DND-41 (cell line): ENCODE results near the gene PCNT.

ENCODE experiments used
- ATAC-seq: fragments of 200-7000 bp; cut with Tn5 transposase; 3 replicates; pipeline ENCODE4 v1.9.1; 2021; ENCODE audit warnings: low read depth; ENCODE audit not compliant: insufficient read depth
- DNase-seq: peaks from one replicate; pipeline ENCODE4 v3.0.0-alpha.2; 2020
- H2AFZ ChIP-seq: 2 replicates; pipeline ENCODE4 v1.6.0; 2012; ENCODE audit warnings: low read depth, low read length
- H3K27ac ChIP-seq: 2 replicates; pipeline ENCODE4 v1.5.1; 2012; ENCODE audit warnings: low read length, inconsistent platforms
- H3K27me3 ChIP-seq: fragments of 200-600 bp; sonication (generic); 2 replicates; pipeline ENCODE4 v1.6.0; 2012; ENCODE audit warnings: low read length, mild to moderate bottlenecking, inconsistent platforms; ENCODE audit not compliant: insufficient read depth, poor library complexity
- H3K36me3 ChIP-seq: 2 replicates; pipeline ENCODE4 v1.5.1; 2012; ENCODE audit warnings: low read length, inconsistent platforms; ENCODE audit not compliant: insufficient read depth
- H3K4me1 ChIP-seq: 2 replicates; pipeline ENCODE4 v1.5.1; 2012; ENCODE audit warnings: mild to moderate bottlenecking, low read length; ENCODE audit not compliant: insufficient read depth
- H3K4me2 ChIP-seq: 2 replicates; pipeline ENCODE4 v1.6.0; 2012; ENCODE audit warnings: mild to moderate bottlenecking, moderate library complexity, low read length, inconsistent platforms; ENCODE audit not compliant: insufficient read depth
- H3K4me3 ChIP-seq, 2 experiments: fragments of 200-600 bp in 1 of 2; shearing (Covaris generic) in 1 of 2; 2 replicates each; pipeline ENCODE4 v1.5.1; 2012 to 2016; ENCODE audit warnings: inconsistent platforms in 2 of 2, low read length in 2 of 2, mild to moderate bottlenecking in 2 of 2, low read depth in 1 of 2, moderate library complexity in 1 of 2
- H3K79me2 ChIP-seq: 2 replicates; pipeline ENCODE4 v1.6.0; 2012; ENCODE audit warnings: low read length, inconsistent platforms; ENCODE audit not compliant: insufficient read depth
- H3K9ac ChIP-seq: 2 replicates; pipeline ENCODE4 v1.6.0; 2012; ENCODE audit warnings: low read depth, mild to moderate bottlenecking, inconsistent platforms, low read length, moderate library complexity
- H3K9me3 ChIP-seq: 2 replicates; pipeline ENCODE4 v1.5.1; 2012; ENCODE audit warnings: low read length, moderate library complexity, mild to moderate bottlenecking, inconsistent platforms; ENCODE audit not compliant: insufficient read depth, severe bottlenecking
- H4K20me1 ChIP-seq: 2 replicates; pipeline ENCODE4 v1.6.0; 2012; ENCODE audit warnings: low read length; ENCODE audit not compliant: insufficient read depth
- EZH2 ChIP-seq: IDR thresholded peaks from 3 replicates; pipeline ENCODE4 v1.6.1; 2012; ENCODE audit warnings: borderline replicate concordance, low read depth, mild to moderate bottlenecking, moderate library complexity, low read length, inconsistent platforms; ENCODE audit not compliant: severe bottlenecking
- TF ChIP-seq, protein P1 (sequence below): IDR thresholded peaks from 2 replicates; pipeline ENCODE4 v1.5.1; 2012; ENCODE audit warnings: borderline replicate concordance, low read length, moderate library complexity, mild to moderate bottlenecking; ENCODE audit not compliant: poor library complexity, severe bottlenecking; ENCODE audit errors: extremely low read depth

Gene PCNT

DNA sequence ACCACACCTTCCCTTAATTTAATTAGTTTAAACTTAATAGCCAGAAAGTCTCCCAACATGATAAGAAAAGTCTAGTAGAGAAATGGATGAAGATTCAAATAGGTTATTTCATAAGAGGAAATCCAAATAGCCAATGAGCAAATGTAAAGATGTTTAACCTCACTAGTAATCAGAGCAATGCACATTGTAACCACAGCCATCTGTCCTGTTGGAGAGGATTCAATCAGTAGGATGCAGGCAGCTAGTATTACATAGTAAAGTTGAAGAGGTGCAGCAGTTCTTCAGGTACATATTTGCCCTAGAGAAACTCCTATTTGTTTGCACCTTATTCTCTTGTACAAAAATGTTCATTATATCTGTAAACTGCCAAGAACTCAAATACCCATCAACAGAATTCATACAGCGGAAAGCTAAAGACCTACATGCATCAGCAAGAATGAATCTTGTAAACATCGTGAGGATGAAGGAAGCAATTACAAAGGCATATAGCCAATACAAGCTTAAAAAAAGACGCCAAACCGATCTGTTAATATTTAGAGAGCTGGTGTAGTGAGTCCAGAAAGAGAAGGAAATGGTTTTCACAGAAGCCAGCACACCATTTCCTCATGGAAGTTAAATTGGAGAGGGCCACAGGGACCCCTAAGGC is 162.6 kb downstream of the PCNT start:
- no peaks in the 10 kb centered on the region for H3K4me1 ChIP-seq
- no peak overlapping the region for H3K27ac ChIP-seq
- DNase-seq (no peak), ATAC-seq (no peak)
- no peak overlapping the region for H2AFZ ChIP-seq
- peaks cover 47% of the 10 kb centered on the region for H3K36me3 ChIP-seq
- H3K4me3 ChIP-seq: no peak overlapping the region
- peaks cover 14% of the 10 kb centered on the region for H4K20me1 ChIP-seq
- H3K9me3 ChIP-seq: no peaks in the 10 kb centered on the region
- TF ChIP-seq, protein P1, sequence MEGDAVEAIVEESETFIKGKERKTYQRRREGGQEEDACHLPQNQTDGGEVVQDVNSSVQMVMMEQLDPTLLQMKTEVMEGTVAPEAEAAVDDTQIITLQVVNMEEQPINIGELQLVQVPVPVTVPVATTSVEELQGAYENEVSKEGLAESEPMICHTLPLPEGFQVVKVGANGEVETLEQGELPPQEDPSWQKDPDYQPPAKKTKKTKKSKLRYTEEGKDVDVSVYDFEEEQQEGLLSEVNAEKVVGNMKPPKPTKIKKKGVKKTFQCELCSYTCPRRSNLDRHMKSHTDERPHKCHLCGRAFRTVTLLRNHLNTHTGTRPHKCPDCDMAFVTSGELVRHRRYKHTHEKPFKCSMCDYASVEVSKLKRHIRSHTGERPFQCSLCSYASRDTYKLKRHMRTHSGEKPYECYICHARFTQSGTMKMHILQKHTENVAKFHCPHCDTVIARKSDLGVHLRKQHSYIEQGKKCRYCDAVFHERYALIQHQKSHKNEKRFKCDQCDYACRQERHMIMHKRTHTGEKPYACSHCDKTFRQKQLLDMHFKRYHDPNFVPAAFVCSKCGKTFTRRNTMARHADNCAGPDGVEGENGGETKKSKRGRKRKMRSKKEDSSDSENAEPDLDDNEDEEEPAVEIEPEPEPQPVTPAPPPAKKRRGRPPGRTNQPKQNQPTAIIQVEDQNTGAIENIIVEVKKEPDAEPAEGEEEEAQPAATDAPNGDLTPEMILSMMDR: no peak
- no peak for TF ChIP-seq EZH2
- H3K9ac ChIP-seq: no peak overlapping the region
- H3K4me2 ChIP-seq: no peak overlapping the region
- H3K27me3 ChIP-seq: no peaks in the 10 kb centered on the region
- peaks cover 25% of the 10 kb centered on the region for H3K79me2 ChIP-seq

DNA sequence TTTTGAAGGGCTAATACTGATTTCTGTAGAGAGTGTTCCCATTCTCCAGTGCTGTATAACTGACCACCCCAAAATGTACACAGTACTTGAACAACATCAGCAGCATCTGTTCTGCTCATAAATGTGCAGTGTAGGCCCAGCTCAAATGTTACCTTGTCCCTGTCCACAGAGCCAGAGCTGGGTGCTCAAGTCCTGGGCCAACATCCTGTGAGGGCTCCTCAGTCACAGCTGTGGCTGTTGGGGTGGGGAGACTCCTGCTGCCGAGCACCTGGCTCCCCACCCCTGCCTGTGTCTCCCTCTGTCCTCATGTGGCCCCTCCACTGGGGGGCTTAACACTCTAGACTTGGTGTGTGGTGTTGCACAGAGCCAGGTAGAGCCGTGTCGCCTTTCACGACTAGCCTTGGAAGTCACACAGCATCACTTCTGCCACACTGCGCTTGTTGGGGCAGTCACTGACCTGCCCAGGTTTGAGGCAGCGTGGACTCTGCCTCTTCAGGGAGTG is 165.3 kb downstream of the PCNT start:
- DNase-seq (no peak), ATAC-seq (peak; percentile 53; the same call in 2 of the 3 replicates)
- Histone ChIP-seq H3K79me2 (peaks cover 4% of the 10 kb centered on the region), H3K36me3 (peaks cover 70% of the 10 kb centered on the region), H2AFZ (no peak overlapping the region), H3K27me3 (no peaks in the 10 kb centered on the region), H3K27ac (no peak overlapping the region), H3K9ac (no peak overlapping the region), H4K20me1 (peaks cover 4% of the 10 kb centered on the region; the same call in 1 of the 2 replicates), H3K4me3 (no peak overlapping the region), H3K9me3 (no peaks in the 10 kb centered on the region), H3K4me2 (no peak overlapping the region), H3K4me1 (no peaks in the 10 kb centered on the region)
- TF ChIP-seq, protein P1: no peak

DNA sequence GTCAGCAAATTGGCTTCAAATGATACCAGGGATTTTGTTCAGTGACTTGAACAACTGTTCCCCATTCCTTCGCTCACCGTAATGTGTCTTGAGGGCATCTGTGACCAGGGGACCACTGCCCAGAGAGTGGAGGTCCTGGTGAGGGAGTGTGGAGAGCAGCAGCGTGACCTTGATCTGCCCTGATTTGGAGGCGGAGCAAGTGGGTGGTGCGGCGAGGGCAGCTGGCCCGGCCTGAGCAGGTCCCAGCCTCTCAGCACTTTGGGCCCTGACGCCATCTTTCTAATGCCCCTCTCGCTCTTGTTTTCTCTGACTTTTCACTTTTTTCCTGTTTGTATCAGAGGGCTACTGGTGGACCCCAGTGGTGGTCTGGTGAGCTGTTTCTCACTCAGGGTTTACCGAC is 165.8 kb downstream of the PCNT start:
- Histone ChIP-seq H3K36me3 (peaks cover 71% of the 10 kb centered on the region), H3K4me2 (no peak overlapping the region), H3K4me1 (no peaks in the 10 kb centered on the region), H3K27me3 (no peaks in the 10 kb centered on the region), H3K79me2 (no peaks in the 10 kb centered on the region), H3K27ac (no peak overlapping the region), H2AFZ (no peak overlapping the region), H3K4me3 (no peak overlapping the region), H4K20me1 (peaks cover 4% of the 10 kb centered on the region; the same call in 1 of the 2 replicates), H3K9me3 (no peaks in the 10 kb centered on the region), H3K9ac (no peak overlapping the region)
- no peak for DNase-seq
- TF ChIP-seq, protein P1: no peak
- no peak for TF ChIP-seq EZH2
- ATAC-seq: no peak
